ENCODE measurements around the gene NPAS1.

Gene NPAS1

GRCh38 chr19:47019431-47020041 lies at the start of gene NPAS1:
TSS of gene NPAS1 (plus strand) at chr19:47019837. CDS start at chr19:47021048, 1,211 bp downstream.
- TF ChIP-seq, protein P1, sequence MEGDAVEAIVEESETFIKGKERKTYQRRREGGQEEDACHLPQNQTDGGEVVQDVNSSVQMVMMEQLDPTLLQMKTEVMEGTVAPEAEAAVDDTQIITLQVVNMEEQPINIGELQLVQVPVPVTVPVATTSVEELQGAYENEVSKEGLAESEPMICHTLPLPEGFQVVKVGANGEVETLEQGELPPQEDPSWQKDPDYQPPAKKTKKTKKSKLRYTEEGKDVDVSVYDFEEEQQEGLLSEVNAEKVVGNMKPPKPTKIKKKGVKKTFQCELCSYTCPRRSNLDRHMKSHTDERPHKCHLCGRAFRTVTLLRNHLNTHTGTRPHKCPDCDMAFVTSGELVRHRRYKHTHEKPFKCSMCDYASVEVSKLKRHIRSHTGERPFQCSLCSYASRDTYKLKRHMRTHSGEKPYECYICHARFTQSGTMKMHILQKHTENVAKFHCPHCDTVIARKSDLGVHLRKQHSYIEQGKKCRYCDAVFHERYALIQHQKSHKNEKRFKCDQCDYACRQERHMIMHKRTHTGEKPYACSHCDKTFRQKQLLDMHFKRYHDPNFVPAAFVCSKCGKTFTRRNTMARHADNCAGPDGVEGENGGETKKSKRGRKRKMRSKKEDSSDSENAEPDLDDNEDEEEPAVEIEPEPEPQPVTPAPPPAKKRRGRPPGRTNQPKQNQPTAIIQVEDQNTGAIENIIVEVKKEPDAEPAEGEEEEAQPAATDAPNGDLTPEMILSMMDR (IDR thresholded peaks at IDR 0.05; ENCODE audit: low read depth, low read length, missing control alignments) = no peak
- H3K4me3 ChIP-seq (replicated peaks; ENCODE audit: low read depth, low read length) = peak within 1 kb of the TSS; percentile 45
- no peak for DNase-seq (ENCODE audit: extremely low read depth, low read depth)

DNA sequence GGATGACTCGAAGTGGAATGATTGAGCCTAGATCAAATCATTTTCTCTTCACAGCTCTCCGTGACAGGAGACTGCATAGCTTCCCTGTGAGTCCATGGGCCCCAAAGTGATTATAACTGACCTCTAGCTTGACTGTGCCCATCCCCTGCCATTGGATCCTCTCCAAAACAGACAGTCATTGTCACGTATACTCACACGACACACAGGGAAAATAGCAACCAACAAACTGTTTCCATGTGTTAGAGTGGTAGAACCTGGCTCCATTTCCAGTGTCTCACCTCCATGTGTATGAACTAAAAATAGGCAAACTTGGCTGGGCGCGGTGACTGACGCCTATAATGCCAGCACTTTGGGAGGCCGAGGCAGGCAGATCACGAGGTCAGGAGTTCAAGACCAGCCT lies 48.8 kb upstream of the NPAS1 start:
- no peak overlapping the region for H3K4me3 ChIP-seq (replicated peaks; ENCODE audit: low read depth, low read length)
- TF ChIP-seq, protein P1 (IDR thresholded peaks at IDR 0.05; ENCODE audit: low read depth, low read length, missing control alignments) = no peak
- peak; percentile 80 for DNase-seq (ENCODE audit: extremely low read depth, low read depth)

- TF ChIP-seq, protein P1 (IDR thresholded peaks at IDR 0.05; ENCODE audit: low read depth, low read length, missing control alignments) = no peak
- DNase-seq (ENCODE audit: extremely low read depth, low read depth) = no peak
- no peak overlapping the region for H3K4me3 ChIP-seq (replicated peaks; ENCODE audit: low read depth, low read length)
These were observed 47.3 kb upstream of the NPAS1 start for GRCh38 chr19:46972311-46972710.

DNA sequence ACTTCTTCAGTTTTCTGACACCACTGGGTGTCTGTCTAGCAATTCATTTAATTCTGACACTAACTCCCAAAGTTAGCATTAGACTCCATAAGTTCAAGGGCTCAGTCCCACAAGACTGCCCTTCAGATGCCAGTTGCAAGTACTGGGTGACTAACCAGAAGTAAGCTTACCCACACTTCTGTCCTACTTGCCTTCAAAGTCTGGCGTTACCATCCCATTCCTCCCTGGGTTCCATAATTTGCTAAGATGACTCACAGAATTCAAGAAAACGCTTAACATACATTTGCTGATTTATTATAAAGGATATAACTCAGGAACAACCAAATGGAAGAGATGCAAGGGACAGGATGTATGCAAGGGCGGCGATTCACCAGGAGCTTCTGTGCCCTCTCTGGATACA lies 45.5 kb upstream of the NPAS1 start:
- DNase-seq (ENCODE audit: extremely low read depth, low read depth) = no peak
- TF ChIP-seq, protein P1 (IDR thresholded peaks at IDR 0.05; ENCODE audit: low read depth, low read length, missing control alignments) = no peak
- no peak overlapping the region for H3K4me3 ChIP-seq (replicated peaks; ENCODE audit: low read depth, low read length)

- TF ChIP-seq, protein P1 (IDR thresholded peaks at IDR 0.05; ENCODE audit: low read depth, low read length, missing control alignments) = no peak
- H3K4me3 ChIP-seq (replicated peaks; ENCODE audit: low read depth, low read length) = no peak overlapping the region
- DNase-seq (ENCODE audit: extremely low read depth, low read depth) = no peak
These were observed 44.4 kb upstream of the NPAS1 start for GRCh38 chr19:46975011-46975924.

- H3K4me3 ChIP-seq (replicated peaks; ENCODE audit: low read depth, low read length) = no peak overlapping the region
- TF ChIP-seq, protein P1 (IDR thresholded peaks at IDR 0.05; ENCODE audit: low read depth, low read length, missing control alignments) = no peak
- no peak for DNase-seq (ENCODE audit: extremely low read depth, low read depth)
These were observed 43.5 kb upstream of the NPAS1 start for GRCh38 chr19:46975925-46976782.

Measured in HFF-Myc (cell line).